ENCODE data around the gene GID4. TPM values are rescaled to one million over a fixed set of nuclear protein-coding genes. Genes with fewer than 3 reads are reported as not detected.

Gene GID4
- total and polyA plus RNA-seq, 2 of the 13 experiments (the other 11 are each of a cell fraction or from before 2014, with no cell fraction given) = 4.3 to 6.1 TPM

DNA sequence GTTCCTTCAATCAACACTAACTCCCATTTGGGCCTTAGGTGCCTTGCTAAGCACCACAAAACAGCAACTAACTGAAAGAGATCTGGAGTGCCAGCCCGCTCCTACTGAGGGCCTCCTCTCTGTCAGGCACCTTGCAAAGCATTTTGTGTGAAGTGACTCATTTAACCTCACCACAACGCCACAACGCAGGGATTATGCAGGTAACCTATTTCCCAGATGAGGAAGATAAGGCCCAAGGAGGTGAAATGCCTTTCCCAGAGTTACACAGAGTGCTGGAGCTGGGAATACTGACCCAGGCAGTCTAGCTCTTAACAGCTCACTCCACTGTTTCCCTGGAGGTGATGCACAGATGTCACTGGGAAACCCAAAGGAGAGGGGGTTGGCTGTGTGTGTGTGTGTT is 33.7 kb upstream of the GID4 start:
- H3K4me3 ChIP-seq (replicated peaks in 1 of 3; ENCODE audit: insufficient read depth in 1 of 3, low read depth in 2 of 3, low read length in 3 of 3) = no peak overlapping the region
- H3K36me3 ChIP-seq (replicated peaks in 1 of 2; ENCODE audit: control insufficient read depth in 1 of 2, insufficient read depth in 2 of 2, low read length in 2 of 2) = no peaks in the 10 kb centered on the region; a peak in 1 of 5 replicates
- FAIRE-seq = no peak
- no TSS peak for BruUV-seq (replicated peaks)
- no peak for ATAC-seq
- TF ChIP-seq, protein P1, sequence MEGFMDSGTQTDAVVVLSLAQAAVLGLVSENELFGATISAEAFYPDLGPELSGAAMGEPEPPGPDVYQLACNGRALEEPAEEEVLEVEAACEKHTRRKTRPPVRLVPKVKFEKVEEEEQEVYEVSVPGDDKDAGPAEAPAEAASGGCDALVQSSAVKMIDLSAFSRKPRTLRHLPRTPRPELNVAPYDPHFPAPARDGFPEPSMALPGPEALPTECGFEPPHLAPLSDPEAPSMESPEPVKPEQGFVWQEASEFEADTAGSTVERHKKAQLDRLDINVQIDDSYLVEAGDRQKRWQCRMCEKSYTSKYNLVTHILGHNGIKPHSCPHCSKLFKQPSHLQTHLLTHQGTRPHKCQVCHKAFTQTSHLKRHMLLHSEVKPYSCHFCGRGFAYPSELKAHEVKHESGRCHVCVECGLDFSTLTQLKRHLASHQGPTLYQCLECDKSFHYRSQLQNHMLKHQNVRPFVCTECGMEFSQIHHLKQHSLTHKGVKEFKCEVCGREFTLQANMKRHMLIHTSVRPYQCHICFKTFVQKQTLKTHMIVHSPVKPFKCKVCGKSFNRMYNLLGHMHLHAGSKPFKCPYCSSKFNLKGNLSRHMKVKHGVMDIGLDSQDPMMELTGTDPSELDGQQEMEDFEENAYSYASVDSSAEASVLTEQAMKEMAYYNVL (CRISPR knock-in tag; IDR thresholded peaks at IDR 0.05; ENCODE audit: borderline replicate concordance) = no peak
- TF ChIP-seq, protein P2, sequence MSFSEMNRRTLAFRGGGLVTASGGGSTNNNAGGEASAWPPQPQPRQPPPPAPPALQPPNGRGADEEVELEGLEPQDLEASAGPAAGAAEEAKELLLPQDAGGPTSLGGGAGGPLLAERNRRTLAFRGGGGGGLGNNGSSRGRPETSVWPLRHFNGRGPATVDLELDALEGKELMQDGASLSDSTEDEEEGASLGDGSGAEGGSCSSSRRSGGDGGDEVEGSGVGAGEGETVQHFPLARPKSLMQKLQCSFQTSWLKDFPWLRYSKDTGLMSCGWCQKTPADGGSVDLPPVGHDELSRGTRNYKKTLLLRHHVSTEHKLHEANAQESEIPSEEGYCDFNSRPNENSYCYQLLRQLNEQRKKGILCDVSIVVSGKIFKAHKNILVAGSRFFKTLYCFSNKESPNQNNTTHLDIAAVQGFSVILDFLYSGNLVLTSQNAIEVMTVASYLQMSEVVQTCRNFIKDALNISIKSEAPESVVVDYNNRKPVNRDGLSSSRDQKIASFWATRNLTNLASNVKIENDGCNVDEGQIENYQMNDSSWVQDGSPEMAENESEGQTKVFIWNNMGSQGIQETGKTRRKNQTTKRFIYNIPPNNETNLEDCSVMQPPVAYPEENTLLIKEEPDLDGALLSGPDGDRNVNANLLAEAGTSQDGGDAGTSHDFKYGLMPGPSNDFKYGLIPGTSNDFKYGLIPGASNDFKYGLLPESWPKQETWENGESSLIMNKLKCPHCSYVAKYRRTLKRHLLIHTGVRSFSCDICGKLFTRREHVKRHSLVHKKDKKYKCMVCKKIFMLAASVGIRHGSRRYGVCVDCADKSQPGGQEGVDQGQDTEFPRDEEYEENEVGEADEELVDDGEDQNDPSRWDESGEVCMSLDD (CRISPR knock-in tag; IDR thresholded peaks at IDR 0.05; ENCODE audit: borderline replicate concordance) = no peak
- TF ChIP-seq, protein P3, sequence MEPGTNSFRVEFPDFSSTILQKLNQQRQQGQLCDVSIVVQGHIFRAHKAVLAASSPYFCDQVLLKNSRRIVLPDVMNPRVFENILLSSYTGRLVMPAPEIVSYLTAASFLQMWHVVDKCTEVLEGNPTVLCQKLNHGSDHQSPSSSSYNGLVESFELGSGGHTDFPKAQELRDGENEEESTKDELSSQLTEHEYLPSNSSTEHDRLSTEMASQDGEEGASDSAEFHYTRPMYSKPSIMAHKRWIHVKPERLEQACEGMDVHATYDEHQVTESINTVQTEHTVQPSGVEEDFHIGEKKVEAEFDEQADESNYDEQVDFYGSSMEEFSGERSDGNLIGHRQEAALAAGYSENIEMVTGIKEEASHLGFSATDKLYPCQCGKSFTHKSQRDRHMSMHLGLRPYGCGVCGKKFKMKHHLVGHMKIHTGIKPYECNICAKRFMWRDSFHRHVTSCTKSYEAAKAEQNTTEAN (CRISPR knock-in tag; conservative IDR thresholded peaks at IDR 0.05) = no peak
- TF ChIP-seq HIVEP1 (CRISPR knock-in tag; IDR thresholded peaks at IDR 0.05) (no peak), SP4 (CRISPR knock-in tag; IDR thresholded peaks at IDR 0.05) (no peak), HNRNPLL (IDR thresholded peaks at IDR 0.05; ENCODE audit: low read depth, low read length, poor library complexity, severe bottlenecking) (no peak), FOXJ3 (CRISPR knock-in tag; IDR thresholded peaks at IDR 0.05; ENCODE audit: borderline replicate concordance) (no peak), ZNF737 (CRISPR knock-in tag; IDR thresholded peaks at IDR 0.05; ENCODE audit: borderline replicate concordance) (no peak), EEA1 (CRISPR knock-in tag; IDR thresholded peaks at IDR 0.05; ENCODE audit: borderline replicate concordance) (no peak), ARID2 (CRISPR knock-in tag; IDR thresholded peaks at IDR 0.05; ENCODE audit: borderline replicate concordance) (no peak), PAF1 (CRISPR knock-in tag; IDR thresholded peaks at IDR 0.05) (no peak), HOXA3 (CRISPR knock-in tag; IDR thresholded peaks at IDR 0.05) (no peak), YEATS4 (CRISPR knock-in tag; IDR thresholded peaks at IDR 0.05; ENCODE audit: borderline replicate concordance) (no peak), NCOA5 (CRISPR knock-in tag; IDR thresholded peaks at IDR 0.05) (no peak), ZFX (CRISPR knock-in tag; IDR thresholded peaks at IDR 0.05; ENCODE audit: low read depth) (no peak)
- TF ChIP-seq, protein P4, sequence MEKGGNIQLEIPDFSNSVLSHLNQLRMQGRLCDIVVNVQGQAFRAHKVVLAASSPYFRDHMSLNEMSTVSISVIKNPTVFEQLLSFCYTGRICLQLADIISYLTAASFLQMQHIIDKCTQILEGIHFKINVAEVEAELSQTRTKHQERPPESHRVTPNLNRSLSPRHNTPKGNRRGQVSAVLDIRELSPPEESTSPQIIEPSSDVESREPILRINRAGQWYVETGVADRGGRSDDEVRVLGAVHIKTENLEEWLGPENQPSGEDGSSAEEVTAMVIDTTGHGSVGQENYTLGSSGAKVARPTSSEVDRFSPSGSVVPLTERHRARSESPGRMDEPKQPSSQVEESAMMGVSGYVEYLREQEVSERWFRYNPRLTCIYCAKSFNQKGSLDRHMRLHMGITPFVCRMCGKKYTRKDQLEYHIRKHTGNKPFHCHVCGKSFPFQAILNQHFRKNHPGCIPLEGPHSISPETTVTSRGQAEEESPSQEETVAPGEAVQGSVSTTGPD (CRISPR knock-in tag; IDR thresholded peaks at IDR 0.05) = no peak
- TF ChIP-seq, protein P5, sequence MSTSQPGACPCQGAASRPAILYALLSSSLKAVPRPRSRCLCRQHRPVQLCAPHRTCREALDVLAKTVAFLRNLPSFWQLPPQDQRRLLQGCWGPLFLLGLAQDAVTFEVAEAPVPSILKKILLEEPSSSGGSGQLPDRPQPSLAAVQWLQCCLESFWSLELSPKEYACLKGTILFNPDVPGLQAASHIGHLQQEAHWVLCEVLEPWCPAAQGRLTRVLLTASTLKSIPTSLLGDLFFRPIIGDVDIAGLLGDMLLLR (CRISPR knock-in tag; IDR thresholded peaks at IDR 0.05) = no peak
- peaks cover 1% of the 10 kb centered on the region for H3K4me1 ChIP-seq (ENCODE audit: insufficient read depth, low read length)
- ChIA-PET CTCF (ENCODE audit: low intra/inter-chr PET ratio, low total read pairs) (no interaction called here), POLR2A (no interaction called here)
- H3K27me3 ChIP-seq (ENCODE audit: control insufficient read depth in 1 of 2, insufficient read depth in 2 of 2, low read length in 2 of 2) = no peaks in the 10 kb centered on the region
- intact Hi-C loops (cut with micrococcal nuclease; ENCODE audit: unreplicated experiment) (no loop called here), in situ Hi-C loops (cut with HindIII; ENCODE audit: extremely low pct_ligation_motif_present, low pct_unique_long_range_greater_than_20kb) (loop anchor here (25.0 kb wide), 1 partner anchor 107 kb away; the partner anchor contains the start of gene MYO15A)
- H3K4me2 ChIP-seq (ENCODE audit: low read depth, low read length) = no peak overlapping the region
- no peaks in the 10 kb centered on the region for H3K79me2 ChIP-seq (ENCODE audit: insufficient read depth, low read length)
- H2AFZ ChIP-seq (ENCODE audit: low read length) = no peak overlapping the region
- no peak for DNase-seq (ENCODE audit: low spot score)
- H3K9ac ChIP-seq (ENCODE audit: insufficient read depth, low read depth, low read length) = no peak overlapping the region
- H3K27ac ChIP-seq (ENCODE audit: extremely low read length, insufficient read depth, low read length) = no peak overlapping the region
- WGBS (ENCODE audit: low lambda C conversion rate) = 86% methylated on average over 3 of the region's 3 CpGs
- no peaks in the 10 kb centered on the region for H3K9me3 ChIP-seq (ENCODE audit: low read length)
- H4K20me1 ChIP-seq (ENCODE audit: insufficient read depth, low read length) = no peaks in the 10 kb centered on the region

Measured in HepG2 (cell line).